COLO668 (cell line): ENCODE measurements around the gene C12orf57.
A peak's percentile ranks its signal among the peaks of the same experiment; 100 is the strongest.

Experiments used
- DNase-seq: peaks from one replicate; lab custom pipeline; 2025; ENCODE audit not compliant: unreplicated experiment; lab: John Stamatoyannopoulos, UW

Gene C12orf57

GRCh38 chr12:6952121-6952862, 8.5 kb downstream of the C12orf57 start:
- DNase-seq: no peak

- no peak for DNase-seq
Measured at GRCh38 chr12:6952863-6953441, 9.1 kb downstream of the C12orf57 start.

- DNase-seq: no peak
Measured at GRCh38 chr12:6953442-6954315, 9.9 kb downstream of the C12orf57 start.

- DNase-seq: no peak
Measured at GRCh38 chr12:6954316-6955107, 10.7 kb downstream of the C12orf57 start.

GRCh38 chr12:6955108-6956020, 11.5 kb downstream of the C12orf57 start:
- DNase-seq: no peak

GRCh38 chr12:6956021-6956727, 12.4 kb downstream of the C12orf57 start:
- DNase-seq: no peak

- no peak for DNase-seq
Measured at GRCh38 chr12:6957151-6957701, 13.4 kb downstream of the C12orf57 start.

- no peak for DNase-seq
Measured at GRCh38 chr12:6957741-6958608, 14.2 kb downstream of the C12orf57 start.

- no peak for DNase-seq
Measured at GRCh38 chr12:6958609-6959057, 14.8 kb downstream of the C12orf57 start.

GRCh38 chr12:6959058-6959804, 15.4 kb downstream of the C12orf57 start:
- DNase-seq: no peak

- no peak for DNase-seq
Measured at GRCh38 chr12:6959805-6960592, 16.2 kb downstream of the C12orf57 start.

- no peak for DNase-seq
Measured at GRCh38 chr12:6960593-6961277, 16.9 kb downstream of the C12orf57 start.

- DNase-seq: peak; percentile 64
Measured at GRCh38 chr12:6961278-6961694, 17.5 kb downstream of the C12orf57 start.

- DNase-seq: peak; percentile 85
Measured at GRCh38 chr12:6961695-6962284, 18.0 kb downstream of the C12orf57 start.

GRCh38 chr12:6962285-6963015, 18.6 kb downstream of the C12orf57 start:
- DNase-seq: peak; percentile 85
